Activated B cell treated with CpG ODN at 0.5 μM for 24 hours (primary cell): ENCODE measurements around the gene AFDN. TPM values are rescaled to one million over a fixed set of nuclear protein-coding genes. Genes with fewer than 3 reads are reported as not detected.

Source experiments
- ATAC-seq: fragments of 200-7000 bp; cut with Tn5 transposase; one replicate; pipeline ENCODE4 v1.10.0; 2021; ENCODE audit warnings: low read depth, mild to moderate bottlenecking, moderate library complexity
- CTCF ChIA-PET: fragments of 350-600 bp; sonication (Branson Sonifier 250); formaldehyde crosslinking; loops from one replicate; lab custom pipeline; 2021; ENCODE audit warnings: antibody characterized with exemption; lab: Charles Lee
- POLR2A ChIA-PET: fragments of 350-600 bp; sonication (Branson Sonifier 250); formaldehyde crosslinking; loops from one replicate; lab custom pipeline; 2021; ENCODE audit warnings: antibody characterized with exemption; lab: Charles Lee
- DNase-seq: peaks from one replicate; pipeline ENCODE4 v3.0.0; 2022
- H3K27ac Mint-ChIP-seq: one replicate; pipeline ENCODE4 v1.8.0; 2020; ENCODE audit warnings: mixed read lengths
- H3K27me3 Mint-ChIP-seq: one replicate; pipeline ENCODE4 v1.8.0; 2021; ENCODE audit warnings: mixed read lengths
- H3K36me3 Mint-ChIP-seq: one replicate; pipeline ENCODE4 v1.8.0; 2021; ENCODE audit warnings: low read depth, mixed read lengths
- H3K4me1 Mint-ChIP-seq: one replicate; pipeline ENCODE4 v1.8.0; 2021; ENCODE audit warnings: mixed read lengths
- H3K4me3 Mint-ChIP-seq: one replicate; pipeline ENCODE4 v1.8.0; 2020; ENCODE audit warnings: mild to moderate bottlenecking, mixed read lengths
- H3K9me3 Mint-ChIP-seq: one replicate; pipeline ENCODE4 v1.8.0; 2020; ENCODE audit warnings: mixed read lengths
- CTCF ChIP-seq: fragments of 200-600 bp; IDR thresholded peaks from one replicate; pipeline ENCODE4 v1.8.0; 2022; ENCODE audit warnings: antibody characterized with exemption, mild to moderate bottlenecking
- intact Hi-C: fragments of 100-400 bp; cut with micrococcal nuclease; formaldehyde crosslinking; loops from one replicate; pipeline ENCODE4 v1.15.1; 2024
- total RNA-seq: library from RNA; stranded (reverse); gene quantifications from 2 replicates; pipeline ENCODE4 v1.2.3, GENCODE V29; 2022

AFDN gene
- total RNA-seq, 1 donor from 2014 or later: 38.0 TPM

GRCh38 chr6:168002804-168003203 is 176.1 kb downstream of the AFDN start:
- H3K4me3 Mint-ChIP-seq: no peak overlapping the region
- intact Hi-C loops: no loop called here
- POLR2A ChIA-PET: no interaction called here

GRCh38 chr6:168004023-168004422 is 177.3 kb downstream of the AFDN start:
- Mint-ChIP-seq H3K27ac (no peak overlapping the region), H3K4me1 (no peaks in the 10 kb centered on the region), H3K9me3 (peaks cover 6% of the 10 kb centered on the region), H3K36me3 (no peaks in the 10 kb centered on the region), H3K4me3 (no peak overlapping the region), H3K27me3 (no peaks in the 10 kb centered on the region)
- TF ChIP-seq CTCF: no peak
- no peak for DNase-seq
- intact Hi-C loops: no loop called here
- ChIA-PET POLR2A (no interaction called here), CTCF (no interaction called here)
- ATAC-seq: no peak

More at GRCh38 chr6:168002804-168003203, 176.1 kb downstream of the AFDN start:
- ATAC-seq (no peak), DNase-seq (no peak)
- Mint-ChIP-seq H3K27me3 (peaks cover under 1% of the 10 kb centered on the region), H3K36me3 (no peaks in the 10 kb centered on the region), H3K27ac (no peak overlapping the region), H3K9me3 (no peaks in the 10 kb centered on the region), H3K4me1 (no peaks in the 10 kb centered on the region)
- CTCF ChIA-PET: no interaction called here
- no peak for TF ChIP-seq CTCF

- ATAC-seq: no peak
- Mint-ChIP-seq H3K9me3 (peaks cover 12% of the 10 kb centered on the region), H3K4me3 (no peak overlapping the region), H3K4me1 (no peaks in the 10 kb centered on the region), H3K27me3 (no peaks in the 10 kb centered on the region), H3K27ac (no peak overlapping the region), H3K36me3 (no peaks in the 10 kb centered on the region)
- intact Hi-C loops: no loop called here
- no peak for TF ChIP-seq CTCF
- POLR2A ChIA-PET: no interaction called here
- CTCF ChIA-PET: no interaction called here
- DNase-seq: no peak
These were observed 178.2 kb downstream of the AFDN start for GRCh38 chr6:168004945-168005344.

DNA sequence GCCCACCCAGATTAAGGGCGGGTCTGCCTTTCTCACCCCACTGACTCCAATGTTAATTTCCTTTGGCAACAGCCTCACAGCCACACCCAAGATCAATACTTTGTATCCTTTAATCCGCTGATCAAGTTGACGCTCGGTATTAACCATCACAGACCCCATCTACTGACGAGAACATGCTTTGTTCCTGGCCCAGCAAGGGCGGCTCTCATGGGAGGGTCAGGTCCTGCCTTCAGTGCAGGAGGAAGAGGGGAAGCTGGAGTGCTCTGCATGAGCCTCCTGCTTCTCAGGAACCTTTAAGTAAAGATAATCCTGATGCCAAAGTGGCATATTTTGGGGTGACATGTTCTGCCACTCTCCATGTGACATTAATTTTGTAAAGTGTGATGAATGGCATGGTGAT is 179.1 kb downstream of the AFDN start:
- ChIA-PET POLR2A (no interaction called here), CTCF (no interaction called here)
- H3K27me3 Mint-ChIP-seq: no peaks in the 10 kb centered on the region
- no peak overlapping the region for H3K4me3 Mint-ChIP-seq
- intact Hi-C loops: no loop called here
- ATAC-seq: no peak
- H3K36me3 Mint-ChIP-seq: no peaks in the 10 kb centered on the region
- TF ChIP-seq CTCF: no peak
- peaks cover 17% of the 10 kb centered on the region for H3K9me3 Mint-ChIP-seq
- H3K4me1 Mint-ChIP-seq: no peaks in the 10 kb centered on the region
- H3K27ac Mint-ChIP-seq: no peak overlapping the region
- no peak for DNase-seq

GRCh38 chr6:168007592-168008338 is 181.1 kb downstream of the AFDN start:
- ChIA-PET POLR2A (no interaction called here), CTCF (no interaction called here)
- intact Hi-C loops: no loop called here
- ATAC-seq: no peak
- no peak for DNase-seq
- H3K36me3 Mint-ChIP-seq: no peaks in the 10 kb centered on the region
- no peak overlapping the region for H3K27ac Mint-ChIP-seq
- TF ChIP-seq CTCF: no peak
- no peaks in the 10 kb centered on the region for H3K27me3 Mint-ChIP-seq
- peaks cover 32% of the 10 kb centered on the region for H3K9me3 Mint-ChIP-seq
- H3K4me1 Mint-ChIP-seq: no peaks in the 10 kb centered on the region
- H3K4me3 Mint-ChIP-seq: no peak overlapping the region
